SU-DHL-6 (cell line): ENCODE data around the gene UPF2.

Experiments used
- H2AFZ ChIP-seq: fragments of 200-600 bp; sonication (generic); 2 replicates; pipeline ENCODE4 v1.6.1; 2014; ENCODE audit warnings: low read depth, mild to moderate bottlenecking, moderate library complexity, mixed read lengths, antibody characterized with exemption, low read length; ENCODE audit not compliant: severe bottlenecking
- H3F3A ChIP-seq: fragments of 200-600 bp; shearing (Covaris generic); 2 replicates; pipeline ENCODE4 v1.6.0; 2016; ENCODE audit warnings: antibody characterized with exemption, mild to moderate bottlenecking; ENCODE audit not compliant: insufficient read depth
- H3K27ac ChIP-seq: fragments of 200-600 bp; sonication (generic); 2 replicates; pipeline ENCODE4 v1.5.1; 2016; ENCODE audit warnings: low read depth, mild to moderate bottlenecking, low read length, moderate library complexity, mixed read lengths
- H3K27me3 ChIP-seq: fragments of 200-600 bp; sonication (generic), shearing (Covaris generic); 2 replicates; pipeline ENCODE4 v1.6.0; 2014; ENCODE audit warnings: mild to moderate bottlenecking, low read length
- H3K36me3 ChIP-seq: fragments of 200-600 bp; sonication (generic); 2 replicates; pipeline ENCODE4 v1.6.1; 2014; ENCODE audit warnings: mild to moderate bottlenecking, low read length, mixed read lengths
- H3K4me2 ChIP-seq: fragments of 300-600, 200-600 bp; shearing (Covaris generic), sonication (generic); 2 replicates; pipeline ENCODE4 v1.6.0; 2014; ENCODE audit warnings: low read length, low read depth, mild to moderate bottlenecking; ENCODE audit not compliant: poor library complexity, severe bottlenecking
- H3K4me3 ChIP-seq: fragments of 200-600 bp; sonication (generic); 2 replicates; pipeline ENCODE4 v1.5.1; 2014; ENCODE audit warnings: antibody characterized with exemption, low read length, mild to moderate bottlenecking, mixed read lengths; ENCODE audit not compliant: insufficient read depth, poor library complexity, severe bottlenecking
- H3K79me2 ChIP-seq: fragments of 200-600 bp; sonication (generic); 2 replicates; pipeline ENCODE4 v1.6.1; 2014; ENCODE audit warnings: mild to moderate bottlenecking, low read length, moderate library complexity; ENCODE audit not compliant: insufficient read depth
- H3K9ac ChIP-seq: fragments of 200-600 bp; sonication (generic); 2 replicates; pipeline ENCODE4 v1.7.0; 2014; ENCODE audit warnings: mild to moderate bottlenecking, low read length
- H3K9me2 ChIP-seq: fragments of 200-600 bp; sonication (generic); replicated peaks from 2 replicates; pipeline ENCODE4 v1.6.1; 2014; ENCODE audit warnings: low read length; ENCODE audit not compliant: insufficient read depth
- H3K9me3 ChIP-seq: fragments of 200-600 bp; sonication (generic); 2 replicates; pipeline ENCODE4 v1.6.1; 2014; ENCODE audit warnings: low read length, mixed read lengths; ENCODE audit not compliant: insufficient read depth
- H4K20me1 ChIP-seq: fragments of 200-600 bp; sonication (generic); 2 replicates; pipeline ENCODE4 v1.6.1; 2014; ENCODE audit warnings: low read depth, mild to moderate bottlenecking, antibody characterized with exemption, low read length, moderate library complexity, mixed read lengths
- EZH2phosphoT487 ChIP-seq: fragments of 200-600 bp; sonication (generic), shearing (Covaris generic); conservative IDR thresholded peaks from 2 replicates; pipeline ENCODE4 v1.6.1; 2018; ENCODE audit warnings: mild to moderate bottlenecking, antibody characterized with exemption, low read length, moderate library complexity, mixed read lengths
- TF ChIP-seq, protein P1 (sequence below): fragments of 200-600 bp; sonication (generic); IDR thresholded peaks from one replicate; pipeline ENCODE4 v1.5.1; 2017; ENCODE audit warnings: antibody characterized with exemption, mild to moderate bottlenecking, low read length, moderate library complexity; ENCODE audit not compliant: insufficient read depth, poor library complexity, severe bottlenecking

The UPF2 gene

GRCh38 chr10:11921800-11922392 lies 120.7 kb downstream of the UPF2 start:
- Histone ChIP-seq H3K4me3 (no peak overlapping the region), H3K27ac (no peak overlapping the region), H3K9me3 (no peaks in the 10 kb centered on the region), H3K79me2 (no peaks in the 10 kb centered on the region), H4K20me1 (no peaks in the 10 kb centered on the region), H3K9me2 (no peaks in the 10 kb centered on the region), H3F3A (no peaks in the 10 kb centered on the region), H3K36me3 (peaks cover 13% of the 10 kb centered on the region; the same call in 1 of the 2 replicates), H3K4me2 (no peak overlapping the region), H2AFZ (no peak overlapping the region), H3K27me3 (no peaks in the 10 kb centered on the region), H3K9ac (no peak overlapping the region)
- no peak for TF ChIP-seq EZH2phosphoT487
- TF ChIP-seq, protein P1, sequence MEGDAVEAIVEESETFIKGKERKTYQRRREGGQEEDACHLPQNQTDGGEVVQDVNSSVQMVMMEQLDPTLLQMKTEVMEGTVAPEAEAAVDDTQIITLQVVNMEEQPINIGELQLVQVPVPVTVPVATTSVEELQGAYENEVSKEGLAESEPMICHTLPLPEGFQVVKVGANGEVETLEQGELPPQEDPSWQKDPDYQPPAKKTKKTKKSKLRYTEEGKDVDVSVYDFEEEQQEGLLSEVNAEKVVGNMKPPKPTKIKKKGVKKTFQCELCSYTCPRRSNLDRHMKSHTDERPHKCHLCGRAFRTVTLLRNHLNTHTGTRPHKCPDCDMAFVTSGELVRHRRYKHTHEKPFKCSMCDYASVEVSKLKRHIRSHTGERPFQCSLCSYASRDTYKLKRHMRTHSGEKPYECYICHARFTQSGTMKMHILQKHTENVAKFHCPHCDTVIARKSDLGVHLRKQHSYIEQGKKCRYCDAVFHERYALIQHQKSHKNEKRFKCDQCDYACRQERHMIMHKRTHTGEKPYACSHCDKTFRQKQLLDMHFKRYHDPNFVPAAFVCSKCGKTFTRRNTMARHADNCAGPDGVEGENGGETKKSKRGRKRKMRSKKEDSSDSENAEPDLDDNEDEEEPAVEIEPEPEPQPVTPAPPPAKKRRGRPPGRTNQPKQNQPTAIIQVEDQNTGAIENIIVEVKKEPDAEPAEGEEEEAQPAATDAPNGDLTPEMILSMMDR = no peak

DNA sequence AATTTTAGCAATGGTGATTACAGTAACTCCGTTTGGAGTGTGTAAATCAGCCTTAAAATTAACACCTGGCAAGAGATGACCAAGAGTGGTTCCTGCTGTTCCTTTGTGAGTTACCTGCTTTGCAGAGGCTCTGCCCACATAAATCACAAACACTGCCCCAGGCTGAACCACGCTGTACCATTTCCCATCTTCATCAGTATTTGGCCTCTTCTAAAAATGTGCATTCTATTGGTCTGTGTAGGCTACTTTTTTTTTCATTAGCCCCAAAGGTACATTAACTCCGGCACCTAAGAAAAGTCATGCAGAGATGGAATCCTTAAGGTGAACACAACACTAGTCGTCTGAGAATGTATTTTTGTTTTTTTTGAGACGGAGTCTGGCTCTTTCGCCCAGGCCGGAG lies 123.3 kb downstream of the UPF2 start:
- TF ChIP-seq EZH2phosphoT487 = no peak
- TF ChIP-seq, protein P1 = no peak
- H3K79me2 ChIP-seq = no peaks in the 10 kb centered on the region
- no peaks in the 10 kb centered on the region for H3K9me3 ChIP-seq
- H3K27ac ChIP-seq = no peak overlapping the region
- no peak overlapping the region for H2AFZ ChIP-seq
- H4K20me1 ChIP-seq = no peaks in the 10 kb centered on the region
- no peaks in the 10 kb centered on the region for H3F3A ChIP-seq
- no peak overlapping the region for H3K4me3 ChIP-seq
- H3K9me2 ChIP-seq = no peaks in the 10 kb centered on the region
- H3K36me3 ChIP-seq = peaks cover 12% of the 10 kb centered on the region; the same call in 1 of the 2 replicates
- H3K9ac ChIP-seq = no peak overlapping the region
- no peaks in the 10 kb centered on the region for H3K27me3 ChIP-seq
- no peak overlapping the region for H3K4me2 ChIP-seq

- TF ChIP-seq EZH2phosphoT487 = no peak
- TF ChIP-seq, protein P1 = no peak
These were observed 124.2 kb downstream of the UPF2 start for GRCh38 chr10:11918384-11918783.

More at GRCh38 chr10:11918384-11918783, 124.2 kb downstream of the UPF2 start:
- Histone ChIP-seq H3K9ac (no peak overlapping the region), H3K27me3 (no peaks in the 10 kb centered on the region), H2AFZ (no peak overlapping the region), H4K20me1 (no peaks in the 10 kb centered on the region), H3K9me3 (no peaks in the 10 kb centered on the region), H3K4me2 (no peak overlapping the region), H3K27ac (no peak overlapping the region), H3K4me3 (no peak overlapping the region), H3K36me3 (peaks cover 9% of the 10 kb centered on the region; the same call in 1 of the 2 replicates), H3K9me2 (no peaks in the 10 kb centered on the region), H3K79me2 (no peaks in the 10 kb centered on the region), H3F3A (no peaks in the 10 kb centered on the region)
